Thymus (tissue), 11 donors: ENCODE results near the gene PBX1. TPM values are rescaled to one million over a fixed set of nuclear protein-coding genes. Genes with fewer than 3 reads are reported as not detected.

Experiments used
- DNase-seq, 9 donors: peaks; one replicate each; pipeline ENCODE4 v3.0.0-alpha.2; 2013; ENCODE audit warnings: low spot score in 9 of 9, low read depth in 6 of 9, missing footprints in 1 of 9
- H3K27ac ChIP-seq, 2 donors: one replicate each; pipeline ENCODE4 v1.5.1; 2013; ENCODE audit warnings: control low read depth in 1 of 2, low read depth in 1 of 2, low read length in 1 of 2, mild to moderate bottlenecking in 1 of 2, moderate library complexity in 1 of 2
- H3K27me3 ChIP-seq, 2 donors: one replicate each; pipeline ENCODE4 v1.5.1; 2013; ENCODE audit warnings: low read length in 1 of 2; ENCODE audit not compliant: control insufficient read depth in 2 of 2, insufficient read depth in 1 of 2
- H3K36me3 ChIP-seq, 2 donors: one replicate each; pipeline ENCODE4 v1.5.1; 2013; ENCODE audit warnings: low read length in 1 of 2, mild to moderate bottlenecking in 1 of 2, moderate library complexity in 1 of 2; ENCODE audit not compliant: control insufficient read depth in 2 of 2, insufficient read depth in 2 of 2
- H3K4me1 ChIP-seq, 2 donors: one replicate each; pipeline ENCODE4 v1.5.1; 2013; ENCODE audit warnings: low read length in 2 of 2; ENCODE audit not compliant: control insufficient read depth in 2 of 2, insufficient read depth in 2 of 2
- H3K4me3 ChIP-seq, 2 donors: one replicate each; pipeline ENCODE4 v1.5.1; 2013; ENCODE audit warnings: low read length in 2 of 2, control low read depth in 1 of 2, mild to moderate bottlenecking in 1 of 2
- H3K9me3 ChIP-seq, 2 donors: one replicate each; pipeline ENCODE4 v1.5.1; 2013; ENCODE audit warnings: low read length in 1 of 2, mild to moderate bottlenecking in 1 of 2; ENCODE audit not compliant: control insufficient read depth in 2 of 2, insufficient read depth in 1 of 2
- WGBS: extraction: QIAGEN DNeasy Blood & Tissue Kit; methylation state at CpG from one replicate; pipeline ENCODE4 v1.1.7; 2013; 5-methylcytosine and 5-hydroxymethylcytosine counted together
- polyA plus RNA-seq: library from polyadenylated mRNA; stranded (reverse); fragments of 200-250 nt; gene quantifications from one replicate; pipeline ENCODE4 v1.2.3, GENCODE V29; 2013
- total RNA-seq: library from RNA; stranded (reverse); fragments of 120-200 nt; gene quantifications from one replicate; pipeline ENCODE4 v1.2.4, GENCODE V29; 2013
- donor health status: healthy.

The PBX1 gene
- total and polyA plus RNA-seq, 2 donors: 12.7 to 12.9 TPM

GRCh38 chr1:164760569-164760968, 201.6 kb downstream of the PBX1 start:
- no peak overlapping the region for H3K4me3 ChIP-seq
- H3K36me3 ChIP-seq: no peaks in the 10 kb centered on the region
- H3K27ac ChIP-seq: no peak overlapping the region
- peaks cover 0 to 3% of the 10 kb centered on the region in 2 donors for H3K4me1 ChIP-seq
- WGBS: 89% methylated on average over 5 of the region's 5 CpGs
- no peak for DNase-seq
- peaks cover 0 to 2% of the 10 kb centered on the region in 2 donors for H3K9me3 ChIP-seq
- H3K27me3 ChIP-seq: no peaks in the 10 kb centered on the region

GRCh38 chr1:164761009-164761408, 202.0 kb downstream of the PBX1 start:
- Histone ChIP-seq H3K4me1 (no peaks in the 10 kb centered on the region), H3K36me3 (no peaks in the 10 kb centered on the region), H3K27ac (no peak overlapping the region), H3K27me3 (no peaks in the 10 kb centered on the region), H3K4me3 (no peak overlapping the region), H3K9me3 (no peaks in the 10 kb centered on the region)
- no peak for DNase-seq

- WGBS: 93% methylated on average over 2 of the region's 2 CpGs
- Histone ChIP-seq H3K36me3 (no peaks in the 10 kb centered on the region), H3K4me1 (no peaks in the 10 kb centered on the region), H3K9me3 (no peaks in the 10 kb centered on the region), H3K4me3 (no peak overlapping the region), H3K27ac (no peak overlapping the region), H3K27me3 (no peaks in the 10 kb centered on the region)
- no peak for DNase-seq
Measured at GRCh38 chr1:164763098-164763497, 204.1 kb downstream of the PBX1 start.

GRCh38 chr1:164764333-164764732, 205.3 kb downstream of the PBX1 start:
- no peak overlapping the region for H3K27ac ChIP-seq
- no peaks in the 10 kb centered on the region for H3K36me3 ChIP-seq
- H3K4me3 ChIP-seq: no peak overlapping the region
- no peak for DNase-seq
- H3K4me1 ChIP-seq: no peaks in the 10 kb centered on the region
- WGBS: 96% methylated on average over 1 of the region's 1 CpG
- H3K9me3 ChIP-seq: no peaks in the 10 kb centered on the region
- H3K27me3 ChIP-seq: no peaks in the 10 kb centered on the region

- no peak overlapping the region for H3K27ac ChIP-seq
- H3K27me3 ChIP-seq: no peaks in the 10 kb centered on the region
- H3K4me3 ChIP-seq: no peak overlapping the region
- H3K4me1 ChIP-seq: peaks cover 0 to under 1% of the 10 kb centered on the region in 2 donors
- H3K36me3 ChIP-seq: no peaks in the 10 kb centered on the region
- H3K9me3 ChIP-seq: no peaks in the 10 kb centered on the region
- no peak for DNase-seq
Measured at GRCh38 chr1:164765557-164765956, 206.6 kb downstream of the PBX1 start.

GRCh38 chr1:164765992-164766720, 207.2 kb downstream of the PBX1 start:
- H3K27ac ChIP-seq: no peak overlapping the region
- H3K27me3 ChIP-seq: no peaks in the 10 kb centered on the region
- 89% methylated on average over 1 of the region's 1 CpG for WGBS
- DNase-seq: no peak
- no peak overlapping the region for H3K4me3 ChIP-seq
- H3K9me3 ChIP-seq: no peaks in the 10 kb centered on the region
- H3K4me1 ChIP-seq: peaks cover 0 to 6% of the 10 kb centered on the region in 2 donors
- no peaks in the 10 kb centered on the region for H3K36me3 ChIP-seq

- Histone ChIP-seq H3K4me3 (no peak overlapping the region), H3K27me3 (no peaks in the 10 kb centered on the region), H3K27ac (no peak overlapping the region), H3K36me3 (no peaks in the 10 kb centered on the region), H3K9me3 (no peaks in the 10 kb centered on the region), H3K4me1 (peaks cover 0 to 12% of the 10 kb centered on the region in 2 donors)
- WGBS: 93% methylated on average over 3 of the region's 3 CpGs
- no peak for DNase-seq
Measured at GRCh38 chr1:164767752-164768402, 208.9 kb downstream of the PBX1 start.

GRCh38 chr1:164768619-164769018, 209.6 kb downstream of the PBX1 start:
- Histone ChIP-seq H3K36me3 (no peaks in the 10 kb centered on the region), H3K4me3 (no peak overlapping the region), H3K9me3 (no peaks in the 10 kb centered on the region), H3K4me1 (peaks cover 0 to 16% of the 10 kb centered on the region in 2 donors), H3K27ac (no peak overlapping the region), H3K27me3 (no peaks in the 10 kb centered on the region)
- DNase-seq: no peak
- 96% methylated on average over 5 of the region's 5 CpGs for WGBS

GRCh38 chr1:164769486-164770130, 210.6 kb downstream of the PBX1 start:
- H3K27me3 ChIP-seq: no peaks in the 10 kb centered on the region
- 98% methylated on average over 2 of the region's 2 CpGs for WGBS
- peaks cover 0 to 17% of the 10 kb centered on the region in 2 donors for H3K4me1 ChIP-seq
- H3K36me3 ChIP-seq: no peaks in the 10 kb centered on the region
- H3K27ac ChIP-seq: no peak overlapping the region
- H3K4me3 ChIP-seq: no peak overlapping the region
- H3K9me3 ChIP-seq: no peaks in the 10 kb centered on the region
- DNase-seq: no peak
